Natural killer cell (primary cell): ENCODE results near the gene SNX9. TPM values are rescaled to one million over a fixed set of nuclear protein-coding genes. Genes with fewer than 3 reads are reported as not detected.
"Not testable (repeated sequence)": the region's sequence is repeated elsewhere in the genome, so short reads cannot be mapped to it uniquely, and the experiment has no call there.

Experiments used
- ATAC-seq, 3 donors: fragments of 150-1000 bp in 2 of 3; fragments of 200-7000 bp in 1 of 3; cut with Tn5 transposase; 1 replicate in 1 of 3; 2 replicates in 2 of 3; pipeline ENCODE4 v1.10.0; 2021; ENCODE audit warnings: mild to moderate bottlenecking in 2 of 3, moderate library complexity in 2 of 3
- DNase-seq, 2 donors: peaks; one replicate each; pipeline versions ENCODE4 v3.0.0 to v3.0.0-alpha.2; 2013 to 2021; ENCODE audit warnings: mixed read lengths in 1 of 2
- H3K27ac ChIP-seq: one replicate; pipeline ENCODE4 v1.5.1; 2013; ENCODE audit warnings: mild to moderate bottlenecking, low read length
- H3K27me3 ChIP-seq: one replicate; pipeline ENCODE4 v1.6.1; 2013; ENCODE audit warnings: low read length; ENCODE audit not compliant: control insufficient read depth, insufficient read depth
- H3K36me3 ChIP-seq: one replicate; pipeline ENCODE4 v1.6.1; 2013; ENCODE audit warnings: low read length; ENCODE audit not compliant: control insufficient read depth, insufficient read depth
- H3K4me1 ChIP-seq: one replicate; pipeline ENCODE4 v1.6.1; 2013; ENCODE audit warnings: low read length; ENCODE audit not compliant: control insufficient read depth, insufficient read depth
- H3K4me3 ChIP-seq: one replicate; pipeline ENCODE4 v1.5.1; 2013; ENCODE audit warnings: low read length
- H3K9me3 ChIP-seq: one replicate; pipeline ENCODE4 v1.6.1; 2013; ENCODE audit warnings: low read length; ENCODE audit not compliant: control insufficient read depth, insufficient read depth
- H3K27ac Mint-ChIP-seq, 2 donors: one replicate each; pipeline ENCODE4 v1.8.0; 2022; ENCODE audit warnings: mild to moderate bottlenecking in 2 of 2, mixed read lengths in 2 of 2, moderate library complexity in 1 of 2
- H3K27me3 Mint-ChIP-seq, 2 donors: one replicate each; pipeline ENCODE4 v1.8.0; 2022; ENCODE audit warnings: low read depth in 2 of 2, mixed read lengths in 2 of 2
- H3K36me3 Mint-ChIP-seq: one replicate; pipeline ENCODE4 v1.8.0; 2022; ENCODE audit warnings: mixed read lengths
- H3K4me1 Mint-ChIP-seq, 2 donors: one replicate each; pipeline ENCODE4 v1.8.0; 2022; ENCODE audit warnings: mixed read lengths in 2 of 2
- H3K4me3 Mint-ChIP-seq: one replicate; pipeline ENCODE4 v1.8.0; 2022; ENCODE audit warnings: mild to moderate bottlenecking, moderate library complexity, mixed read lengths
- H3K9me3 Mint-ChIP-seq, 2 donors: one replicate each; pipeline ENCODE4 v1.8.0; 2022; ENCODE audit warnings: mixed read lengths in 2 of 2
- CTCF ChIP-seq: fragments of 200-600 bp; IDR thresholded peaks from one replicate; pipeline ENCODE4 v1.8.0; 2022; ENCODE audit warnings: antibody characterized with exemption
- whole genome bisulfite sequencing: methylation state at CpG from one replicate; pipeline ENCODE4 v1.1.7; 2013; ENCODE audit warnings: missing lambda C conversion rate; ENCODE audit not compliant: insufficient coverage; 5-methylcytosine and 5-hydroxymethylcytosine counted together
- intact Hi-C: fragments of 100-400 bp; cut with micrococcal nuclease; formaldehyde crosslinking; loops from one replicate; pipeline ENCODE4 v1.14.2; 2022
- total RNA-seq, 4 donors: library from RNA; stranded (reverse); fragments of 120-200 nt in 1 of 4; gene quantifications; one replicate each; pipeline versions ENCODE4 v1.2.3 to v1.2.4, GENCODE V29; 2013 to 2022

Gene SNX9
- total RNA-seq, 3 donors from 2014 or later (not counting 1 experiment from before 2014, with no cell fraction given) = 6.0 to 9.7 (median 7.3) TPM

- ATAC-seq (no peak), DNase-seq (no peak)
- no peaks in the 10 kb centered on the region for H3K27me3 ChIP-seq
- Mint-ChIP-seq H3K9me3 (no peaks in the 10 kb centered on the region), H3K4me1 (no peaks in the 10 kb centered on the region), H3K36me3 (no peaks in the 10 kb centered on the region), H3K27me3 (peaks cover 23 to 41% of the 10 kb centered on the region in 2 donors), H3K4me3 (no peak overlapping the region), H3K27ac (no peak overlapping the region)
- no peak overlapping the region for H3K4me3 ChIP-seq
- 94% methylated on average over 15 of the region's 15 CpGs for WGBS
- intact Hi-C loops = no loop called here
- H3K27ac ChIP-seq = no peak overlapping the region
- H3K36me3 ChIP-seq = no peaks in the 10 kb centered on the region
- TF ChIP-seq CTCF = no peak
- H3K4me1 ChIP-seq = no peaks in the 10 kb centered on the region
- no peaks in the 10 kb centered on the region for H3K9me3 ChIP-seq
These were observed 33.2 kb upstream of the SNX9 start for GRCh38 chr6:157789861-157790260.

- intact Hi-C loops = no loop called here
- Histone ChIP-seq H3K4me3 (no peak overlapping the region), H3K9me3 (no peaks in the 10 kb centered on the region), H3K27me3 (no peaks in the 10 kb centered on the region), H3K27ac (no peak overlapping the region), H3K36me3 (no peaks in the 10 kb centered on the region), H3K4me1 (no peaks in the 10 kb centered on the region)
- no peaks in the 10 kb centered on the region for H3K9me3 Mint-ChIP-seq
- no peaks in the 10 kb centered on the region for H3K36me3 Mint-ChIP-seq
- DNase-seq = no peak
- WGBS = 48% methylated on average over 4 of the region's 4 CpGs
- no peak overlapping the region for H3K4me3 Mint-ChIP-seq
- TF ChIP-seq CTCF = no peak
- ATAC-seq = no peak
- peaks cover 23 to 34% of the 10 kb centered on the region in 2 donors for H3K27me3 Mint-ChIP-seq
- no peaks in the 10 kb centered on the region for H3K4me1 Mint-ChIP-seq
- H3K27ac Mint-ChIP-seq = no peak overlapping the region
These were observed 32.4 kb upstream of the SNX9 start for GRCh38 chr6:157790548-157791160.

GRCh38 chr6:157791450-157791849 lies 31.6 kb upstream of the SNX9 start:
- no peaks in the 10 kb centered on the region for H3K36me3 Mint-ChIP-seq
- no peaks in the 10 kb centered on the region for H3K9me3 Mint-ChIP-seq
- Histone ChIP-seq H3K9me3 (no peaks in the 10 kb centered on the region), H3K4me3 (no peak overlapping the region), H3K36me3 (no peaks in the 10 kb centered on the region), H3K27ac (no peak overlapping the region), H3K4me1 (no peaks in the 10 kb centered on the region), H3K27me3 (no peaks in the 10 kb centered on the region)
- ATAC-seq = no peak
- intact Hi-C loops = no loop called here
- TF ChIP-seq CTCF = no peak
- DNase-seq = no peak
- H3K27me3 Mint-ChIP-seq = peaks cover 23 to 32% of the 10 kb centered on the region in 2 donors
- 100% methylated on average over 1 of the region's 2 CpGs for WGBS
- no peak overlapping the region for H3K27ac Mint-ChIP-seq
- H3K4me1 Mint-ChIP-seq = no peaks in the 10 kb centered on the region
- no peak overlapping the region for H3K4me3 Mint-ChIP-seq

GRCh38 chr6:157792671-157793070 lies 30.4 kb upstream of the SNX9 start:
- H3K4me3 ChIP-seq = no peak overlapping the region
- no peaks in the 10 kb centered on the region for H3K36me3 Mint-ChIP-seq
- H3K36me3 ChIP-seq = no peaks in the 10 kb centered on the region
- H3K27me3 ChIP-seq = no peaks in the 10 kb centered on the region
- no peaks in the 10 kb centered on the region for H3K9me3 Mint-ChIP-seq
- H3K4me3 Mint-ChIP-seq = no peak overlapping the region
- no peak overlapping the region for H3K27ac ChIP-seq
- H3K4me1 ChIP-seq = no peaks in the 10 kb centered on the region
- H3K27ac Mint-ChIP-seq = no peak overlapping the region
- H3K9me3 ChIP-seq = no peaks in the 10 kb centered on the region
- no peak for TF ChIP-seq CTCF
- WGBS = 100% methylated on average over 1 of the region's 2 CpGs
- no peak for DNase-seq
- no peaks in the 10 kb centered on the region for H3K4me1 Mint-ChIP-seq
- intact Hi-C loops = no loop called here
- H3K27me3 Mint-ChIP-seq = peaks cover 19 to 35% of the 10 kb centered on the region in 2 donors
- ATAC-seq = no peak

- H3K36me3 ChIP-seq, H3K9me3 Mint-ChIP-seq, H3K9me3 ChIP-seq, H3K27ac ChIP-seq, H3K36me3 Mint-ChIP-seq, intact Hi-C loops, H3K27me3 ChIP-seq, H3K4me3 ChIP-seq, DNase-seq, H3K4me1 Mint-ChIP-seq, H3K4me1 ChIP-seq, H3K27ac Mint-ChIP-seq, ATAC-seq, H3K4me3 Mint-ChIP-seq: not testable (repeated sequence)
- 87% methylated on average over 5 of the region's 5 CpGs for WGBS
- H3K27me3 Mint-ChIP-seq = peaks cover 27 to 42% of the 10 kb centered on the region in 2 donors
These were observed 29.0 kb upstream of the SNX9 start for GRCh38 chr6:157794012-157794411.
